ENCODE results near the gene GRIK2. TPM values are rescaled to one million over a fixed set of nuclear protein-coding genes. Genes with fewer than 3 reads are reported as not detected.

Gene GRIK2
- total RNA-seq, 1 experiment from 2014 or later: 0.55 TPM

DNA sequence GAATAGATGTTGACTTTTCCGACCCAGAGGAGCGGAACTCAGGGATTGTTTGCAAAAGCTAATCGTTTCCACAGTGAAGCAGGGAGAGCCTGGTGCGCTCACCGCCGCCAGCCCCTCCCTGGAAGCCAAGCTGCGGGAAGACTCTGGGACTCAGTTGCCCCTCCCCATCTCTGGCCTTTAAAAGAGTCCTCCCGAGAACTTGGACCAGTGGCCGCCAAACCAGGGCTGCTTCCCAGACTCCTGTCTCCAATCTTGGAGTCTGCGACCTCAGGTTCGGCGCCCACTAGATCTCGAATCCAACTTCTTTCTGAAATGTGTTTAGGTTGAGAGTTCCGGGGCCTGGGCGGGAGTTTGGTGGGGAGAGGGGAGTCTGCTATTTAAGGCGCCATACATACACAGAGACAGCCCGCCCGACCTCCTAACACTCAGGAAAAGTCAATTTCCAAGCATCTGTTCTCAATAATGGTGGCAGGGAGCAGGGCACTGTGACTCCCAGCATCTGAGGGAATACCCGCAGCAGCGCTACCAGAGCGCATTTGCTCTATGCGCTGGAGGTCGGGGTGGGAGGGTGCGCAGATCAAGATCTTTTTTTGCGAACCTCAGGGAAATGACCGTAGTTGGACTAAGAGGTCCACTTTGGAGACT lies 800 bp upstream of the GRIK2 start:
- intact Hi-C loops (cut with micrococcal nuclease): loop anchor here (2.0 to 10.0 kb wide), 4 partner anchors 274 to 1732 kb away; no protein-coding TSS in a partner anchor
- peaks cover 14% of the 10 kb centered on the region for H3K27me3 ChIP-seq (ENCODE audit: low read length)
- BruUV-seq (replicated peaks): no TSS peak
- ATAC-seq (no peak), DNase-seq (peak; percentile 7)
- TF ChIP-seq, protein P1, sequence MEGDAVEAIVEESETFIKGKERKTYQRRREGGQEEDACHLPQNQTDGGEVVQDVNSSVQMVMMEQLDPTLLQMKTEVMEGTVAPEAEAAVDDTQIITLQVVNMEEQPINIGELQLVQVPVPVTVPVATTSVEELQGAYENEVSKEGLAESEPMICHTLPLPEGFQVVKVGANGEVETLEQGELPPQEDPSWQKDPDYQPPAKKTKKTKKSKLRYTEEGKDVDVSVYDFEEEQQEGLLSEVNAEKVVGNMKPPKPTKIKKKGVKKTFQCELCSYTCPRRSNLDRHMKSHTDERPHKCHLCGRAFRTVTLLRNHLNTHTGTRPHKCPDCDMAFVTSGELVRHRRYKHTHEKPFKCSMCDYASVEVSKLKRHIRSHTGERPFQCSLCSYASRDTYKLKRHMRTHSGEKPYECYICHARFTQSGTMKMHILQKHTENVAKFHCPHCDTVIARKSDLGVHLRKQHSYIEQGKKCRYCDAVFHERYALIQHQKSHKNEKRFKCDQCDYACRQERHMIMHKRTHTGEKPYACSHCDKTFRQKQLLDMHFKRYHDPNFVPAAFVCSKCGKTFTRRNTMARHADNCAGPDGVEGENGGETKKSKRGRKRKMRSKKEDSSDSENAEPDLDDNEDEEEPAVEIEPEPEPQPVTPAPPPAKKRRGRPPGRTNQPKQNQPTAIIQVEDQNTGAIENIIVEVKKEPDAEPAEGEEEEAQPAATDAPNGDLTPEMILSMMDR (conservative IDR thresholded peaks at IDR 0.05; ENCODE audit: low read depth, low read length): no peak
- no peak for TF ChIP-seq EZH2 (IDR thresholded peaks at IDR 0.05; ENCODE audit: low read length, unreplicated experiment)
- POLR2A ChIA-PET (ENCODE audit: unreplicated experiment): interaction anchor here (0.6 kb wide), 1 partner anchor 1046 kb away, joined by 3 read pairs; no protein-coding TSS in a partner anchor
- H3K9me3 ChIP-seq (ENCODE audit: low read length): no peaks in the 10 kb centered on the region
- H3K9ac ChIP-seq (ENCODE audit: low read length): no peak overlapping the region
- H3F3A ChIP-seq (ENCODE audit: low read length, unreplicated experiment): no peaks in the 10 kb centered on the region
- CTCF ChIA-PET: no interaction called here
- H3K36me3 ChIP-seq (ENCODE audit: low read depth, low read length): no peaks in the 10 kb centered on the region
- H3K4me3 ChIP-seq (ENCODE audit: low read length): peak overlapping the region; percentile 71
- peak overlapping the region; percentile 93 for H3K4me2 ChIP-seq (ENCODE audit: low read length)
- no peaks in the 10 kb centered on the region for H3K9me2 ChIP-seq (replicated peaks; ENCODE audit: low read length)
- H4K20me1 ChIP-seq (ENCODE audit: low read length): no peaks in the 10 kb centered on the region; the same call in 1 of the 2 replicates
- no peak overlapping the region for H3K27ac ChIP-seq (ENCODE audit: low read length)
- H3K4me1 ChIP-seq (ENCODE audit: insufficient read depth, low read length): peaks cover 21% of the 10 kb centered on the region; the same call in 1 of the 2 replicates
- peak overlapping the region; percentile 84; the same call in 1 of the 2 replicates for H2AFZ ChIP-seq (ENCODE audit: low read length)
- H3K79me2 ChIP-seq (ENCODE audit: low read length): no peaks in the 10 kb centered on the region

DNA sequence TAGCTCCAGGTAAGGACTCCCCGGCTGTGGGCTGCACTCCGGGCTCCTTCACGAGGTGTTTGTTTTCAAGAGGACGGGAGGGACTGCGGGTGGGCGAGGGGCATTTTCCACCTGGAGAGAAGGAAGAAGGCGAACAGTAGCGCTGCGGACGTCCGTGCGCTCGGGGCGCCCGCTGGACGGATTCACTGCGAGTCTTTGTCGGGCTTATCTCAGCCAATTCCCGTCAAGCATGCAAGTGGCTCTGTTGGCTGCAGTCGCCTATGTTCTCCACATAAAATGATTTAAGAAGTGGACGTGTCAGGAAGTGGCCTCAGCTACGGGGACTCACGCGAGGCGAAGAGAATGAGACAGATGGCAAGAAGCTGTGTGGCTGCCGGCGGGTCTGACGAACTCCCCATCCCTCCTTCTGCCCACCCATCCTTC lies 332 bp downstream of the GRIK2 start:
- ATAC-seq (peak; percentile 25), DNase-seq (peak; percentile 25)
- Histone ChIP-seq H3K79me2 (ENCODE audit: low read length) (no peaks in the 10 kb centered on the region), H3K4me1 (ENCODE audit: insufficient read depth, low read length) (peaks cover 21% of the 10 kb centered on the region; the same call in 1 of the 2 replicates), H3K9me2 (replicated peaks; ENCODE audit: low read length) (no peaks in the 10 kb centered on the region), H3K27ac (ENCODE audit: low read length) (no peak overlapping the region), H3K27me3 (ENCODE audit: low read length) (peaks cover 14% of the 10 kb centered on the region), H2AFZ (ENCODE audit: low read length) (peak overlapping the region; percentile 66), H3K4me2 (ENCODE audit: low read length) (peak overlapping the region; percentile 93), H3F3A (ENCODE audit: low read length, unreplicated experiment) (no peaks in the 10 kb centered on the region), H3K36me3 (ENCODE audit: low read depth, low read length) (no peaks in the 10 kb centered on the region), H3K9me3 (ENCODE audit: low read length) (no peaks in the 10 kb centered on the region), H3K4me3 (ENCODE audit: low read length) (peak overlapping the region; percentile 71), H3K9ac (ENCODE audit: low read length) (0 out of 2 replicates have a peak overlapping the region, but pooled peaks have one; percentile 27), H4K20me1 (ENCODE audit: low read length) (no peaks in the 10 kb centered on the region; the same call in 1 of the 2 replicates)
- BruUV-seq (replicated peaks): no TSS peak
- intact Hi-C loops (cut with micrococcal nuclease): loop anchor here (2.0 to 10.0 kb wide), 5 partner anchors 273 to 1731 kb away; no protein-coding TSS in a partner anchor
- CTCF ChIA-PET: interaction anchor here (0.6 kb wide), 2 partner anchors 101 to 212 kb away, joined by 3 read pairs; no protein-coding TSS in a partner anchor
- POLR2A ChIA-PET (ENCODE audit: unreplicated experiment): interaction anchor here (0.6 kb wide), 1 partner anchor 385 kb away, joined by 3 read pairs; no protein-coding TSS in a partner anchor
- TF ChIP-seq EZH2 (IDR thresholded peaks at IDR 0.05; ENCODE audit: low read length, unreplicated experiment): no peak
- TF ChIP-seq EZH2phosphoT487 (IDR thresholded peaks at IDR 0.05; ENCODE audit: borderline replicate concordance, low read length): no peak
- TF ChIP-seq, protein P1 (conservative IDR thresholded peaks at IDR 0.05; ENCODE audit: low read depth, low read length): no peak

DNA sequence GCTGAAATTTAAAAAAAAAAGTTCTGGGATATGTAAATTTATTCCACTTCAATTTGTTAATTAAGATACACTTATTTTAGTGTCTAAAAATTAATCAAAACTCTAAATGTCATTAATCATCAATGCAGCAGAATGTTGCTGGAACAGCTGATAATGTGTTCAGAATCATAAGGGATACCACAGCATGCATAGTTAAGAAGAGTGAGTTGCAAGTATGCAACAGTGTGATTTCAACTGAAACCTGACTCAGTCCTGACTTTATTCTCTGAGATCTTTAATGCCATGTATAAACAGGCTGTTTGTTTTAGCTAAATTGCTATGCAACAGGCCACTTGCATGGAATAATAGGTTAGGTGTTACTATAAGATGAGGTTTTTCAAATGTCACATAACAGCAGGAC lies 1.4 kb downstream of the GRIK2 start:
- no peaks in the 10 kb centered on the region for H3F3A ChIP-seq (ENCODE audit: low read length, unreplicated experiment)
- no peak overlapping the region for H3K4me3 ChIP-seq (ENCODE audit: low read length)
- no peak overlapping the region for H3K9ac ChIP-seq (ENCODE audit: low read length)
- no peak overlapping the region for H2AFZ ChIP-seq (ENCODE audit: low read length)
- H3K27me3 ChIP-seq (ENCODE audit: low read length): peaks cover 14% of the 10 kb centered on the region
- ATAC-seq: no peak
- no peaks in the 10 kb centered on the region for H3K79me2 ChIP-seq (ENCODE audit: low read length)
- TF ChIP-seq EZH2phosphoT487 (IDR thresholded peaks at IDR 0.05; ENCODE audit: borderline replicate concordance, low read length): no peak
- TF ChIP-seq EZH2 (IDR thresholded peaks at IDR 0.05; ENCODE audit: low read length, unreplicated experiment): no peak
- TF ChIP-seq, protein P1 (conservative IDR thresholded peaks at IDR 0.05; ENCODE audit: low read depth, low read length): no peak
- ChIA-PET POLR2A (ENCODE audit: unreplicated experiment) (no interaction called here), CTCF (no interaction called here)
- BruUV-seq (replicated peaks): no TSS peak
- H3K4me1 ChIP-seq (ENCODE audit: insufficient read depth, low read length): peaks cover 21% of the 10 kb centered on the region; the same call in 1 of the 2 replicates
- H3K4me2 ChIP-seq (ENCODE audit: low read length): peak overlapping the region; percentile 93; the same call in 1 of the 2 replicates
- no peak overlapping the region for H3K27ac ChIP-seq (ENCODE audit: low read length)
- intact Hi-C loops (cut with micrococcal nuclease): loop anchor here (2.0 to 10.0 kb wide), 5 partner anchors 252 to 1730 kb away; no protein-coding TSS in a partner anchor
- DNase-seq: no peak
- H3K36me3 ChIP-seq (ENCODE audit: low read depth, low read length): no peaks in the 10 kb centered on the region
- no peaks in the 10 kb centered on the region; the same call in 1 of the 2 replicates for H4K20me1 ChIP-seq (ENCODE audit: low read length)
- no peaks in the 10 kb centered on the region for H3K9me2 ChIP-seq (replicated peaks; ENCODE audit: low read length)
- H3K9me3 ChIP-seq (ENCODE audit: low read length): no peaks in the 10 kb centered on the region
